Bone marrow (tissue), 2 donors: Measurements from ENCODE around the gene ZNF619.

Source experiments
- DNase-seq, 2 donors: peaks; one replicate each; lab custom pipeline; 2025; lab: John Stamatoyannopoulos, UW

ZNF619 gene

GRCh38 chr3:40534283-40534682 lies 57.4 kb downstream of the ZNF619 start:
- DNase-seq: no peak
